ENCODE data around the gene ACP2. TPM values are rescaled to one million over a fixed set of nuclear protein-coding genes. Genes with fewer than 3 reads are reported as not detected.
A peak's percentile ranks its signal among the peaks of the same experiment; 100 is the strongest.
"Not testable (repeated sequence)": the region's sequence is repeated elsewhere in the genome, so short reads cannot be mapped to it uniquely, and the experiment has no call there.

Gene ACP2
- total RNA-seq, 1 experiment from 2014 or later, result 76.6 TPM

GRCh38 chr11:47207459-47207858, 41.2 kb downstream of the ACP2 start:
- DNase-seq (ENCODE audit: low read depth), result no peak

DNA sequence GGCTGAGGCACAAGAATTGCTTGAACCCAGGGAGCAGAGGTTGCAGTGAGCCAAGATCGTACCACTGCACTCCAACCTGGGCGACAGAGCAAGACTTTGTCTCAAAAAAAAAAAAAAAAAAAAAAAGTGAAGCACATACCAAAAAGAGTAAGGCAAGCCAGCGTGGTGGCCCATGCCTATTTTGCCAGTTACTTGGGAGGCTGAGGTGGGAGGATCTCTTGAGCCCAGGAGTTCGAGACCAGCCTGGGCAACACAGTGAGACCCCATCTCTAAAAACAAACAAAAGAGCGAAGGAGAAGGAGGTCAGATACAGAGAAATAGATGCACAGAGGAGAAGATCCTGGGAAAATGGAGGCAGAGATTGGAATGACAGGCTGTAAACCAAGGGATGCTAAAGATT, 42.0 kb downstream of the ACP2 start:
- not testable (repeated sequence) for DNase-seq (ENCODE audit: low read depth)

GRCh38 chr11:47204637-47204989, 44.0 kb downstream of the ACP2 start:
- peak; percentile 38 for DNase-seq (ENCODE audit: low read depth)

DNA sequence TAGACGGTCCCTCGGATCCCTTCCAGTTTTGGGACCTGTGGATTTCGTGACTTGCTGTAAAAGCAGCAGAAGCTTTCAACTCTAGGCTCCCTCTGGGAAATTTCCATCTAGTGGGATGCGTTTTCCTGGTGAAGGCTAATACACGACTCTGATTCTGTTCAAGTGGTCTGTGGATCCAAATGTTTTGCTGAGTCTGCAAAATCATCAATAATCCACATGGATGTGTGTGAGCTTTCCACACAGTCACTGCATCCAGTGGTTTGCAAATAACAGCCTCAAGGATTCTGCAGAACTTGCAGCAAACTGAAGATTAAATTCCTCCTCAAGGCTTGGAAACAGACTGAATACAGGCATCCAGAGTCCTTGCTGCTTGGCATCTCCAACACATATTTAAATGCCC, 46.0 kb downstream of the ACP2 start:
- DNase-seq (ENCODE audit: low read depth), result no peak

GRCh38 chr11:47201015-47201414, 47.6 kb downstream of the ACP2 start:
- DNase-seq (ENCODE audit: low read depth), result no peak

DNA sequence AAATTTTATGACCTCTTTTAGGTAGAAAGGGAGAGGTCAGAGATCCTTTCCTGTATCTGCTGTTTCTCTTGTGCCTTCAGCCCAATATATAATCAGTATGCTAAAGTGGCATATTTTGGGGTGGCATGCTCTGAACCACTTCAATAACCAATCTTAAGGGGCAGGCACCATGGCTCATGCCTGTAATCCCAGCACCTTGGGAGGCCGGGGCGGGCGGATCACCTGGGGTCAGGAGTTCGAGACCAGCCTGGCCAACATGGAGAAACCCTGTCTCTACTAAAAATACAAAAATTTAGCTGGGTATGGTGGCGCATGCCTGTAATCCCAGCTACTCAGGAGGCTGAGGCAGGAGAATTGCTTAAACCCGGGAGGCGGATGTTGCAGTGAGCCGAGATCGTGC, 50.5 kb downstream of the ACP2 start:
- DNase-seq (ENCODE audit: low read depth), result not testable (repeated sequence)

DNA sequence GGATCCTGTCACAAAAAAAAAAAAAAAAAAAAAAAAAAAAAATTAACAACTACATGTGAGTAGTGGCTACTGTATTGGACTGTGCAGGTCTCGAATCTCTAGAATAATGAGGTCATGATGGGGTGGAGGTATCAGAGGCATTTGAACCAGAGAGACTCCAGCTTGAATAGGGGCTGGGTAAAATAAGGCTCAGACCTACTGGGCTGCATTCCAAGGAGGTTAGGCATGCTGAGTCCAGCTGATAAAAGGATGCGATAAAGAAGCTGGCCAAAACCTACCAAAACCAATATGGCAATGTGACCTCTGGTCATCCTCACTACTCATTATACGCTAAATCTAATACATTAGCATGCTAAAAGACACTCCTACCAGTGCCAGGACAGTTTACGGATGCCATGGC, 56.5 kb downstream of the ACP2 start:
- DNase-seq (ENCODE audit: low read depth), result no peak

- DNase-seq (ENCODE audit: low read depth), result not testable (repeated sequence)
These were observed 57.5 kb downstream of the ACP2 start for GRCh38 chr11:47191137-47191536.

Other genes starting within 250 kb of the ACP2 start
- 111 TPM in 2 replicates for gene ARFGAP2, start 71.9 kb downstream of the ACP2 start, total RNA-seq (2014; rRNA removed)
- 19.6 and 21.0 TPM in 2 replicates for gene PACSIN3, start 62.4 kb downstream of the ACP2 start, total RNA-seq (2014; rRNA removed)
- 48.8 and 56.8 TPM in 2 replicates for gene DDB2, start 33.8 kb downstream of the ACP2 start, total RNA-seq (2014; rRNA removed)
- gene NR1H3, start 9.2 kb upstream of the ACP2 start, total RNA-seq (2014; rRNA removed), result 9.4 and 10.8 TPM in 2 replicates
- 23.4 and 23.8 TPM in 2 replicates for gene MADD, start 21.3 kb upstream of the ACP2 start, total RNA-seq (2014; rRNA removed)
- not detected in 2 replicates for gene MYBPC3, start 103.9 kb upstream of the ACP2 start, total RNA-seq (2014; rRNA removed)
- not detected in 2 replicates for gene SPI1, start 129.7 kb upstream of the ACP2 start, total RNA-seq (2014; rRNA removed)
- gene SLC39A13, start 159.8 kb upstream of the ACP2 start, total RNA-seq (2014; rRNA removed), result 157 and 159 TPM in 2 replicates
- 268 and 274 TPM in 2 replicates for gene PSMC3, start 177.6 kb upstream of the ACP2 start, total RNA-seq (2014; rRNA removed)
- gene RAPSN, start 200.3 kb upstream of the ACP2 start, total RNA-seq (2014; rRNA removed), result 159 and 164 TPM in 2 replicates